ENCODE results near the gene PALLD. TPM values are rescaled to one million over a fixed set of nuclear protein-coding genes. Genes with fewer than 3 reads are reported as not detected.

PALLD gene
- total RNA-seq, 1 donor from 2014 or later: 16.4 TPM

DNA sequence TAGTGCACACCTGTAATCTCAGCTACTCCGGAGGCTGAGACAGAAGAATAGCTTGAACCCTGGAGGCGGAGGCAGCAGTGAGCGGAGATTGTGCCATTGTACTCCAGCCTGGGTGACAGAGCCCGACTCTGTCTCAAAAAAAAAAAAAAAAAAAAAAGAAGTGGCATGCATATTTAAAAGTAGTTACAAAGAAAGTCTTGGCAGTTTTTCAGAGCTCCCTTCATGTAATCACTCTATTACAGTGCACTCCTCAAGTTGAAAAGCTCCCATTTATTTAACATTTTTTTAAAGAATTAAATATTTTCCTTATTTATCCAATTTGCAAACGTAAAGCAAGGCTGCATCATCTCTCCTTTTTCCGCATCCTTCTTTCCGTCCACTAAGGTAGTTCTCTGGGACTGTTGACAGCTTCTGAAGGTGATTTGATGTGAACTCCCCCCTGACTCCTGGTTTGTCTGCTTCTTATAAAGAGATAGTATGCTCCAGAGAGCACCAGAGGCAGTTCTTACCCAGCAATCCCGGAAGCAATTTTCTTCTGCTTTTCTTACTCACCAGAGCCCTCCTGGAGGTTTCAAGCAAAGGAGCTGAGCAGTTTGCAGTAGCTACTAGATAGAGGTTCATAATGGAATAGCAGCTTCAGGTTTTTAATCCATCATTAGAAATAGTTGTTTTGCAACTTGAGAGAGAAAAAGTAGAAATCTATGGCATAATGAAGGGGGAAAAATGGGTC lies 151.0 kb downstream of the PALLD start:
- Mint-ChIP-seq H3K9me3 (ENCODE audit: unreplicated experiment) (no peaks in the 10 kb centered on the region), H3K27ac (ENCODE audit: unreplicated experiment) (no peak overlapping the region)
- DNase-seq (ENCODE audit: low spot score): no peak

DNA sequence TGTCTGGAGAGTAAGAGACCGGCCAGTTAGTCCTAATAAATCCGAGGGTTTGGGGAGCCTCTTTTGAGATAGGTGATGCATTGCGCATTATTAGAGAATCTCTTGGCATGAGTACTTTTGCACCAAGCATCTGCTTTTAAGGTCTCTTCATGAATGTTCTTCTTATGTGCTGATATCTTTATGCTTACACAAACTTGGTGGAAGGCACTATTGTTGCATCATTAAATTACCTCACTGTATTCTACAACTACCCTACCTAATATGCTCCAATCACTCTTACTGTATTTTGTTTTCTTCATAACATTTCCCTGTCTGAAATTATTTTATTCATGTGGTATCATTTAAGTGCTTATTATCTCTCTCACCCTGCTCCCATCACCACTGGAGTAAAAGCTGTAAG lies 151.6 kb downstream of the PALLD start:
- no peak for DNase-seq (ENCODE audit: low spot score)
- Mint-ChIP-seq H3K27ac (ENCODE audit: unreplicated experiment) (peak overlapping the region; percentile 20), H3K27me3 (ENCODE audit: unreplicated experiment) (no peaks in the 10 kb centered on the region), H3K4me3 (ENCODE audit: unreplicated experiment) (no peak overlapping the region), H3K4me1 (ENCODE audit: unreplicated experiment) (peaks cover under 1% of the 10 kb centered on the region), H3K9me3 (ENCODE audit: unreplicated experiment) (no peaks in the 10 kb centered on the region), H3K36me3 (ENCODE audit: low read depth, unreplicated experiment) (no peaks in the 10 kb centered on the region)
- TF ChIP-seq CTCF (IDR thresholded peaks at IDR 0.05; ENCODE audit: unreplicated experiment): no peak

More for the DNA sequence above, 151.0 kb downstream of the PALLD start:
- Mint-ChIP-seq H3K4me1 (ENCODE audit: unreplicated experiment) (peaks cover 3% of the 10 kb centered on the region), H3K4me3 (ENCODE audit: unreplicated experiment) (no peak overlapping the region), H3K36me3 (ENCODE audit: low read depth, unreplicated experiment) (no peaks in the 10 kb centered on the region), H3K27me3 (ENCODE audit: unreplicated experiment) (no peaks in the 10 kb centered on the region)
- TF ChIP-seq CTCF (IDR thresholded peaks at IDR 0.05; ENCODE audit: unreplicated experiment): no peak

DNA sequence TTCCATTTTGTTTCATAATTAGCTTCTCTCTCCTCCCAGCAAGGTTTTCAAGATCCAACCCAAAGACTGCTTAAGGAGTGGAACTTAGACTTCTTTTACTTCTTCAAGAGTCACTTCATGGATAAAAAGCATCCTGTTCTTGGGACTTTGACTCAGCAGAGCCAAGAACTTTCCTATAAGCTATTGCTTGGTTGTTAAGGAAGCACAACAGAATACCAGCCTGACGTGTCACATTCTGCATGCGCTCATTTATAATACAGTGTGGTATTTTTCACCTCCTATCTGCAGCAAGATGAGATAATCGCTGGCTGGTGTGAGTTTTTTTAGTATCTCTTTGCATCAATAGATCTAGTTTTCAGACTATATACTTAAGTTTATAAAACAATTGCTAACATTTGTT lies 152.1 kb downstream of the PALLD start:
- no peak for TF ChIP-seq CTCF (IDR thresholded peaks at IDR 0.05; ENCODE audit: unreplicated experiment)
- peak overlapping the region; percentile 20 for H3K27ac Mint-ChIP-seq (ENCODE audit: unreplicated experiment)
- H3K27me3 Mint-ChIP-seq (ENCODE audit: unreplicated experiment): no peaks in the 10 kb centered on the region
- no peaks in the 10 kb centered on the region for H3K9me3 Mint-ChIP-seq (ENCODE audit: unreplicated experiment)
- no peak overlapping the region for H3K4me3 Mint-ChIP-seq (ENCODE audit: unreplicated experiment)
- DNase-seq (ENCODE audit: low spot score): no peak
- no peaks in the 10 kb centered on the region for H3K4me1 Mint-ChIP-seq (ENCODE audit: unreplicated experiment)
- H3K36me3 Mint-ChIP-seq (ENCODE audit: low read depth, unreplicated experiment): no peaks in the 10 kb centered on the region

DNA sequence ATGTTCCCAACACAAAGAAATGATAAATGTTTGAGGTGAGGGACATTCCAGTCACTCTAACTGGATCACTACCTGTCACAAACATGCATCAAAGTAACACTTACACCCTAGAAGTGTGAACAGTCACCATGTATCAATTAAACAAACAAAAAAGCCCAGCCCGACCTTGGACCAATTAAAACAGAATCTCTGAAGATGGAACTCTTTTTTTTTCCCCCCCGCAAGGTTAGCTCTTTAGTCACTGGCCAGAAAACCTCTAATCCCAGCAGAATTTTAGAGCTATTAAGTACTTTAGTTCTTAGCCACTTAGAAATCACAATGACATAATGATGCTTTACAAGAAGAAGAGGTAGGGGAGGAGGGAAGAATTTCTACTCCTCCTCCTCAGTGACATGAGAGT lies 154.5 kb downstream of the PALLD start:
- H3K36me3 Mint-ChIP-seq (ENCODE audit: low read depth, unreplicated experiment): no peaks in the 10 kb centered on the region
- H3K9me3 Mint-ChIP-seq (ENCODE audit: unreplicated experiment): no peaks in the 10 kb centered on the region
- H3K27ac Mint-ChIP-seq (ENCODE audit: unreplicated experiment): no peak overlapping the region
- DNase-seq (ENCODE audit: low spot score): no peak
- no peaks in the 10 kb centered on the region for H3K4me1 Mint-ChIP-seq (ENCODE audit: unreplicated experiment)
- peaks cover 3% of the 10 kb centered on the region for H3K27me3 Mint-ChIP-seq (ENCODE audit: unreplicated experiment)
- TF ChIP-seq CTCF (IDR thresholded peaks at IDR 0.05; ENCODE audit: unreplicated experiment): no peak
- no peak overlapping the region for H3K4me3 Mint-ChIP-seq (ENCODE audit: unreplicated experiment)

GRCh38 chr4:168651864-168652263 lies 155.0 kb downstream of the PALLD start:
- Mint-ChIP-seq H3K4me1 (ENCODE audit: unreplicated experiment) (no peaks in the 10 kb centered on the region), H3K9me3 (ENCODE audit: unreplicated experiment) (no peaks in the 10 kb centered on the region), H3K27ac (ENCODE audit: unreplicated experiment) (no peak overlapping the region), H3K27me3 (ENCODE audit: unreplicated experiment) (peaks cover 3% of the 10 kb centered on the region), H3K36me3 (ENCODE audit: low read depth, unreplicated experiment) (no peaks in the 10 kb centered on the region), H3K4me3 (ENCODE audit: unreplicated experiment) (no peak overlapping the region)
- TF ChIP-seq CTCF (IDR thresholded peaks at IDR 0.05; ENCODE audit: unreplicated experiment): no peak
- no peak for DNase-seq (ENCODE audit: low spot score)
